PC-3 (cell line): ENCODE data around the gene PCTP. TPM values are rescaled to one million over a fixed set of nuclear protein-coding genes. Genes with fewer than 3 reads are reported as not detected.

Source experiments
- ATAC-seq: fragments of 200-7000 bp; cut with Tn5 transposase; 2 replicates; pipeline ENCODE4 v1.9.1; 2020; ENCODE audit warnings: mild to moderate bottlenecking, moderate library complexity
- BruUV-seq: library from RNA; stranded (reverse); fragments of 400-500 nt; replicated peaks from 2 replicates; lab custom pipeline; 2021; lab: Mats Ljungman, UMichigan
- CTCF ChIA-PET: fragments of 300-600 bp; sonication (Branson Sonifier 250); formaldehyde crosslinking; loops from one replicate; lab custom pipeline; 2022; ENCODE audit warnings: antibody characterized with exemption; lab: Charles Lee
- POLR2A ChIA-PET: fragments of 300-600 bp; sonication (Branson Sonifier 250); formaldehyde crosslinking; loops from one replicate; lab custom pipeline; 2022; ENCODE audit warnings: antibody characterized with exemption; ENCODE audit not compliant: unreplicated experiment; lab: Charles Lee
- DNase-seq: peaks from one replicate; pipeline ENCODE4 v3.0.0-alpha.2; 2015
- H2AFZ ChIP-seq: fragments of 300-600 bp; sonication (generic); 2 replicates; pipeline ENCODE4 v1.6.0; 2016; ENCODE audit warnings: antibody characterized with exemption, low read length
- H3F3A ChIP-seq: fragments of 300-600 bp; sonication (generic); one replicate; pipeline ENCODE4 v1.6.0; 2017; ENCODE audit warnings: antibody characterized with exemption, low read length, control low read depth, mild to moderate bottlenecking; ENCODE audit not compliant: unreplicated experiment
- H3K27ac ChIP-seq: fragments of 300-600 bp; sonication (generic); 2 replicates; pipeline ENCODE4 v1.5.1; 2016; ENCODE audit warnings: mild to moderate bottlenecking, low read length
- H3K27me3 ChIP-seq: fragments of 300-600 bp; sonication (generic); 2 replicates; pipeline ENCODE4 v1.6.1; 2016; ENCODE audit warnings: low read length, mixed read lengths
- H3K36me3 ChIP-seq: fragments of 300-600 bp; sonication (generic); 2 replicates; pipeline ENCODE4 v1.6.1; 2016; ENCODE audit warnings: low read depth, mixed run types, low read length, mixed read lengths
- H3K4me1 ChIP-seq: fragments of 300-600 bp; sonication (generic); 2 replicates; pipeline ENCODE4 v1.5.1; 2016; ENCODE audit warnings: low read length; ENCODE audit not compliant: insufficient read depth
- H3K4me2 ChIP-seq: fragments of 300-600 bp; sonication (generic); 2 replicates; pipeline ENCODE4 v1.6.0; 2016; ENCODE audit warnings: low read length
- H3K4me3 ChIP-seq: fragments of 300-600 bp; sonication (generic); 2 replicates; pipeline ENCODE4 v1.5.1; 2016; ENCODE audit warnings: mild to moderate bottlenecking, low read length, mixed read lengths
- H3K79me2 ChIP-seq: fragments of 300-600 bp; sonication (generic); 2 replicates; pipeline ENCODE4 v1.6.1; 2017; ENCODE audit warnings: low read length, mixed read lengths
- H3K9ac ChIP-seq: fragments of 300-600 bp; sonication (generic); 2 replicates; pipeline ENCODE4 v1.6.0; 2016; ENCODE audit warnings: mild to moderate bottlenecking, low read length
- H3K9me2 ChIP-seq: fragments of 300-600 bp; sonication (generic); replicated peaks from 2 replicates; pipeline ENCODE4 v1.6.1; 2016; ENCODE audit warnings: mixed run types, low read length, mixed read lengths
- H3K9me3 ChIP-seq: fragments of 300-600 bp; sonication (generic); 2 replicates; pipeline ENCODE4 v1.6.1; 2016; ENCODE audit warnings: low read length, mixed read lengths
- H4K20me1 ChIP-seq: fragments of 300-600 bp; sonication (generic); 2 replicates; pipeline ENCODE4 v1.6.1; 2016; ENCODE audit warnings: low read length, mixed read lengths
- EZH2 ChIP-seq: fragments of 300-600 bp; sonication (generic); IDR thresholded peaks from one replicate; pipeline ENCODE4 v1.6.1; 2017; ENCODE audit warnings: antibody characterized with exemption, mild to moderate bottlenecking, low read length; ENCODE audit not compliant: unreplicated experiment
- EZH2phosphoT487 ChIP-seq: fragments of 300-600 bp; sonication (generic); IDR thresholded peaks from 2 replicates; pipeline ENCODE4 v1.6.1; 2018; ENCODE audit warnings: mild to moderate bottlenecking, antibody characterized with exemption, low read length, borderline replicate concordance
- intact Hi-C: fragments of 100-400 bp; cut with micrococcal nuclease; formaldehyde crosslinking; loops from 2 replicates; pipeline ENCODE4 v1.9.0; 2023
- total RNA-seq: library from RNA; depleted of rRNA; stranded (reverse); fragments of >200 nt; gene quantifications from 2 replicates; pipeline ENCODE4 v1.2.3, GENCODE V29; 2014
- TF ChIP-seq, protein P1 (sequence below): fragments of 300-600 bp; sonication (generic); conservative IDR thresholded peaks from 2 replicates; pipeline ENCODE4 v1.5.1; 2017; ENCODE audit warnings: antibody characterized with exemption, low read depth, mild to moderate bottlenecking, low read length

The PCTP gene
- total RNA-seq, 1 experiment from 2014 or later = 17.6 TPM

DNA sequence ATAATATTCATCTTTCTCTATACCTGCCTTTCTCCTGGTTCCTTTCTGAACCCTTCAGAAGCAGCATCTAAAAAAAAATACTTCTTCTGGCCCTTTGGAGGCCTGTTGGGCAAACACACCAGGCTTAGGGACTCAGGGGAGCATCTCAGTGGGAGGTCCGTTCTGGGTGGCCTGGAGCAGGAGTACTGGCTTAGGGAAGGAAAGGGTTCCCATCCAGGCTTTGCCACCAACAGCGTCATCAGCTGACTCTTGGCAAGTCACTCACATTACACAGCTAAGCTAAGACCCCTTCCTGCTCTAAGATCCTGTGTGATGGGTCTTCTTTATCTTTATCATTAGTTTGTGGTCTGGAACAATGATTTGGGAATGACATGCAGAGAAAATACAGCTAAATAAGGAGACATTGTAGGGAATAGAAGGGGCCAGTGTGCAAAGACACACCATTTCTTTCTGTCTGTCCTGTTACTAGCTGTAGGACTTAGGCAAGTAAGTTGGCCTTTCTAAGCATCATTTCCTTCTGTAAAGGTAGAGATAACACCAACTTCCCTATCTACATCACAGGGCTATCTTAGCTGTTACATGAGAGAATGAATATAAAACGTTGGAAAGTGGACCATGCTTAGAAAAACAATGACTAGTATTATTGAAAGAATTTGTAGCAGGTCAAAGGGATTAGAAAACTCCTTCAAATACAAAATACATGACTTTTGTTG is 9.9 kb downstream of the PCTP start:
- Histone ChIP-seq H3K79me2 (no peaks in the 10 kb centered on the region; the same call in 1 of the 2 replicates), H3F3A (no peaks in the 10 kb centered on the region), H3K27ac (no peak overlapping the region), H3K9me2 (no peaks in the 10 kb centered on the region), H3K4me1 (no peaks in the 10 kb centered on the region), H2AFZ (no peak overlapping the region), H3K4me2 (no peak overlapping the region), H3K9ac (no peak overlapping the region), H3K27me3 (no peaks in the 10 kb centered on the region), H4K20me1 (no peaks in the 10 kb centered on the region), H3K36me3 (no peaks in the 10 kb centered on the region), H3K4me3 (no peak overlapping the region), H3K9me3 (no peaks in the 10 kb centered on the region)
- CTCF ChIA-PET = no interaction called here
- TF ChIP-seq, protein P1, sequence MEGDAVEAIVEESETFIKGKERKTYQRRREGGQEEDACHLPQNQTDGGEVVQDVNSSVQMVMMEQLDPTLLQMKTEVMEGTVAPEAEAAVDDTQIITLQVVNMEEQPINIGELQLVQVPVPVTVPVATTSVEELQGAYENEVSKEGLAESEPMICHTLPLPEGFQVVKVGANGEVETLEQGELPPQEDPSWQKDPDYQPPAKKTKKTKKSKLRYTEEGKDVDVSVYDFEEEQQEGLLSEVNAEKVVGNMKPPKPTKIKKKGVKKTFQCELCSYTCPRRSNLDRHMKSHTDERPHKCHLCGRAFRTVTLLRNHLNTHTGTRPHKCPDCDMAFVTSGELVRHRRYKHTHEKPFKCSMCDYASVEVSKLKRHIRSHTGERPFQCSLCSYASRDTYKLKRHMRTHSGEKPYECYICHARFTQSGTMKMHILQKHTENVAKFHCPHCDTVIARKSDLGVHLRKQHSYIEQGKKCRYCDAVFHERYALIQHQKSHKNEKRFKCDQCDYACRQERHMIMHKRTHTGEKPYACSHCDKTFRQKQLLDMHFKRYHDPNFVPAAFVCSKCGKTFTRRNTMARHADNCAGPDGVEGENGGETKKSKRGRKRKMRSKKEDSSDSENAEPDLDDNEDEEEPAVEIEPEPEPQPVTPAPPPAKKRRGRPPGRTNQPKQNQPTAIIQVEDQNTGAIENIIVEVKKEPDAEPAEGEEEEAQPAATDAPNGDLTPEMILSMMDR = no peak
- TF ChIP-seq EZH2 = no peak
- no peak for TF ChIP-seq EZH2phosphoT487
- intact Hi-C loops = no loop called here
- POLR2A ChIA-PET = no interaction called here
- no peak for DNase-seq
- ATAC-seq = no peak
- BruUV-seq = no TSS peak

DNA sequence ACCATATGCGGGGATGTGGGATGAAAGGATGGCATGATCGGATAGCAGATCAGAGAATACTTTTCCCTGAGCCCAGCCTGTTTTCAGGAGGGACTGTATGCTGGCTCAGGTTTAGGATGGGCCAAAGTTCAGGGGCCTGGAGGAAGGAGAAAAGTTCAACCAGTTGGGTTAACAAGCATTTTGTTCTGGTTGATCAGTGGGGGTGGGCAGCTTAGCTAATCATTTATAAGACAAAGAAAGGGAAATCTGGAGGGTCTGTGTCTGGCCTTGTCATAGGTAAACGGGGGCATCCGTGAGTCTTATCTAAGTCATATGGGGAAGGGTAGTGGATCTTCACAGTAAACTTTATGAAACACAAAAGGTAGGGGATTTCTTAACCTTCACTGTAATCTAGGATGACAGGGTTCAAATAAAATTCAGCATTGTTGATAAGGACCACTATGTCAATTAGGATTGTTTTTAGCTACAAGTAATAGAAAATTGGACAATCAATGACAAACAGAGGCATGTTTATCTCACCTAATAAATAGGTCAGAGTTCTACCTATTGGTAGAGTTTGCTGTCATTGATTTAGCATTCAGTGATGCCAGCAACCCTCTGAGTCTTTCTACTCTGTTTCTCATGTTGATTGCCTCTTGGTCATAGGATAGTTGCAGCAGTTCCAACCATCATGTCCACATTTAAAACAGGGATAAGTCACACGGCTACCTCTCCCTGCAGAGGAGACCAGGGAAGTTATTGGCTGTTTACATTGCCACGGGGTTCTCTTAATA is 11.4 kb downstream of the PCTP start:
- ChIA-PET POLR2A (no interaction called here), CTCF (no interaction called here)
- H3K27ac ChIP-seq = no peak overlapping the region
- no peaks in the 10 kb centered on the region for H3K4me1 ChIP-seq
- no peaks in the 10 kb centered on the region for H3K9me3 ChIP-seq
- no peaks in the 10 kb centered on the region for H3F3A ChIP-seq
- no peaks in the 10 kb centered on the region for H3K36me3 ChIP-seq
- H3K9me2 ChIP-seq = no peaks in the 10 kb centered on the region
- H3K79me2 ChIP-seq = no peaks in the 10 kb centered on the region; the same call in 1 of the 2 replicates
- ATAC-seq (no peak), DNase-seq (no peak)
- TF ChIP-seq, protein P1 = no peak
- TF ChIP-seq EZH2 = no peak
- TF ChIP-seq EZH2phosphoT487 = no peak
- H4K20me1 ChIP-seq = no peaks in the 10 kb centered on the region
- H3K4me3 ChIP-seq = no peak overlapping the region
- BruUV-seq = no TSS peak
- intact Hi-C loops = no loop called here
- no peak overlapping the region for H2AFZ ChIP-seq
- no peak overlapping the region for H3K9ac ChIP-seq
- no peak overlapping the region for H3K4me2 ChIP-seq
- H3K27me3 ChIP-seq = no peaks in the 10 kb centered on the region

DNA sequence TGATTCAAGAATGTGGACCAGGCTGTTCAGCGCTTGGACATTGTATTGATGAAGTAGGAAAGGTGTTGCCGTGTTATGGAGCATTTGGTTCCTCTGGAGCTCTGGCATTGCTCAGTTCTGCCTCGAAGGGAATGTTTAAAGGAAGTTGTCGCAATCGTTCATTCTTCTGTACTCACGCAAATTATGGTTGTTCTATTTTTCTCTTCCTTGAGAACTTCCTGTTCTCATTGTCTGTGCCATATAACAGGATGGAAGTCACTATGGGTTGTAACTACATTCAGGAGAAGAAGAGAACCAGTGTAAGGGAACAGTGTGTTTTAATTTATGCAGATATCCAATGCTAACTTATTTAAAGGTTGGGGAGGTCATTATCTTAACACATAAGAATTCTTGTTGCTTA is 13.0 kb downstream of the PCTP start:
- ATAC-seq (no peak), DNase-seq (no peak)
- POLR2A ChIA-PET = no interaction called here
- no peak overlapping the region for H3K27ac ChIP-seq
- no peak overlapping the region for H3K4me3 ChIP-seq
- H3K79me2 ChIP-seq = no peaks in the 10 kb centered on the region
- H3K9me2 ChIP-seq = no peaks in the 10 kb centered on the region
- H2AFZ ChIP-seq = no peak overlapping the region
- H3K9ac ChIP-seq = no peak overlapping the region
- H3F3A ChIP-seq = no peaks in the 10 kb centered on the region
- H4K20me1 ChIP-seq = no peaks in the 10 kb centered on the region
- no peak overlapping the region for H3K4me2 ChIP-seq
- intact Hi-C loops = no loop called here
- no peaks in the 10 kb centered on the region for H3K27me3 ChIP-seq
- no peaks in the 10 kb centered on the region for H3K9me3 ChIP-seq
- CTCF ChIA-PET = no interaction called here
- peaks cover 5% of the 10 kb centered on the region; the same call in 1 of the 2 replicates for H3K36me3 ChIP-seq
- BruUV-seq = no TSS peak
- peaks cover 1% of the 10 kb centered on the region; the same call in 1 of the 2 replicates for H3K4me1 ChIP-seq
- TF ChIP-seq, protein P1 = no peak
- TF ChIP-seq EZH2phosphoT487 (no peak), EZH2 (no peak)
